Measurements from ENCODE around the gene CLCN1. TPM values are rescaled to one million over a fixed set of nuclear protein-coding genes. Genes with fewer than 3 reads are reported as not detected.

CLCN1 gene
- total RNA-seq, 2 experiments from 2014 or later, result not detected

DNA sequence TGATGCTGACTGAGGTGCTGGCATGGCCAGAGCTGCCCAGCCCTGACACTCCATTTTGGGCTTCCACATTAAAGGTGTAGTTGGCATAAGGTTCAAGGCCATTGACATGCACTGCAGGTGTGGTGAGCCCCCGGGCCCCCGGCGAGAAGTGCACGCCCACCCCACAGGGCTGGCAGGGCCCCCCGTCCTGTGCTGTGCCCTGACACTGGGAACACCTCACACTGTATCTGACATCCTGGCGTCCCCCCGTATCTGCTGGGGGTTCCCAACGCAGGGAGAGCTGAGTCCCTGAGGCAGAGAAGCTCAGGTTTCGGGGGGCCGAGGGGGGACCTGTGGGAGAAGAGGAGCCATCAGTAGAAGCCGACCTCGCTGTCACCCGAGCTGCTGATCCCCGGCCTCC, 82.7 kb downstream of the CLCN1 start:
- Mint-ChIP-seq H3K9me3 (no peaks in the 10 kb centered on the region), H3K4me1 (ENCODE audit: low read depth) (peaks cover 11% of the 10 kb centered on the region), H3K36me3 (ENCODE audit: low read depth) (no peaks in the 10 kb centered on the region), H3K4me3 (no peak overlapping the region), H3K27ac (no peak overlapping the region), H3K27me3 (ENCODE audit: low read depth) (no peaks in the 10 kb centered on the region)
- CTCF ChIA-PET, result interaction anchor here (1.5 to 10.7 kb wide), 2 partner anchors 9 to 18 kb away, joined by 5 to 76 read pairs; no protein-coding TSS in a partner anchor
- intact Hi-C loops (cut with micrococcal nuclease), result no loop called here
- DNase-seq, result no peak

DNA sequence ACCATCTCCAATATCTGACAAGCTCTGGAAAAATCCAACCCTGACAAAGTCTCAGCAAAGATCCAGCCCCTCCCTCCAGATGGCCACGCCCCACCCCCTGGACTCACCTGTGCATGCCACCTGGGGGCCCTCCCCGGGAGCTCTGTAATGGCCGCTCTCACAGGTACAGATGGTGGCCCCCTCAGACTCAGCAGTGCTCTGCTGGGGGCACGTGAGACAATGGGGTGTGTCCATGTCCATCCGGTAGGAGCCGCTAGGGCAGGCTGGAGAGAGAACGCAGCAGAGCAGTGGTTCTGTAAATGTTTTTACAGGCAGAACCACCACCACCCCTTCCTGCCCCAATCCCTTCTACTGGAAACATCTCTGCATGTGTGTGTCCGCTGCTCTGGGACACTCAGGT, 83.2 kb downstream of the CLCN1 start:
- H3K4me3 Mint-ChIP-seq, result no peak overlapping the region
- no peaks in the 10 kb centered on the region for H3K9me3 Mint-ChIP-seq
- no peak for DNase-seq
- H3K27ac Mint-ChIP-seq, result no peak overlapping the region
- peaks cover 15% of the 10 kb centered on the region for H3K4me1 Mint-ChIP-seq (ENCODE audit: low read depth)
- CTCF ChIA-PET, result interaction anchor here (0.6 to 10.7 kb wide), 3 partner anchors 8 to 100 kb away, joined by 3 to 76 read pairs (median 5); no protein-coding TSS in a partner anchor
- no peaks in the 10 kb centered on the region for H3K36me3 Mint-ChIP-seq (ENCODE audit: low read depth)
- intact Hi-C loops (cut with micrococcal nuclease), result no loop called here
- H3K27me3 Mint-ChIP-seq (ENCODE audit: low read depth), result no peaks in the 10 kb centered on the region

GRCh38 chr7:143399642-143400041, 83.7 kb downstream of the CLCN1 start:
- Mint-ChIP-seq H3K4me3 (no peak overlapping the region), H3K4me1 (ENCODE audit: low read depth) (peaks cover 18% of the 10 kb centered on the region), H3K9me3 (no peaks in the 10 kb centered on the region), H3K27me3 (ENCODE audit: low read depth) (no peaks in the 10 kb centered on the region), H3K27ac (no peak overlapping the region), H3K36me3 (ENCODE audit: low read depth) (no peaks in the 10 kb centered on the region)
- intact Hi-C loops (cut with micrococcal nuclease), result no loop called here
- no peak for DNase-seq
- CTCF ChIA-PET, result interaction anchor here (0.6 to 10.7 kb wide), 2 partner anchors 17 to 101 kb away, joined by 3 to 76 read pairs; no protein-coding TSS in a partner anchor

GRCh38 chr7:143401265-143401664, 85.4 kb downstream of the CLCN1 start:
- H3K27me3 Mint-ChIP-seq (ENCODE audit: low read depth), result no peaks in the 10 kb centered on the region

More at GRCh38 chr7:143401265-143401664, 85.4 kb downstream of the CLCN1 start:
- Mint-ChIP-seq H3K36me3 (ENCODE audit: low read depth) (no peaks in the 10 kb centered on the region), H3K4me1 (ENCODE audit: low read depth) (peaks cover 29% of the 10 kb centered on the region), H3K4me3 (no peak overlapping the region), H3K9me3 (no peaks in the 10 kb centered on the region), H3K27ac (no peak overlapping the region)
- intact Hi-C loops (cut with micrococcal nuclease), result no loop called here
- CTCF ChIA-PET, result interaction anchor here (1.8 to 10.7 kb wide), 3 partner anchors 15 to 21 kb away, joined by 4 to 76 read pairs (median 5); no protein-coding TSS in a partner anchor
- no peak for DNase-seq

Small RNAs within 50 kb of the gene (microRNA-seq; reads per million reads assigned to microRNA genes)
- gene MIR6892 (ENCODE audit: borderline microRNAs expressed, borderline replicate concordance), result not detected

Other genes starting within 250 kb of the CLCN1 start
- gene PIP, start 184.0 kb upstream of the CLCN1 start, total RNA-seq, result not detected
- gene TAS2R39, start 132.7 kb upstream of the CLCN1 start, total RNA-seq, result not detected
- not detected for gene TAS2R40, start 94.1 kb upstream of the CLCN1 start, total RNA-seq
- gene GSTK1, start 52.7 kb upstream of the CLCN1 start, total RNA-seq, result 100 to 1,000 TPM; 186 to 187 TPM
- under 1 TPM; 0.64 to 0.74 TPM for gene TMEM139, start 31.2 kb upstream of the CLCN1 start, total RNA-seq
- 100 to 1,000 TPM; 116 to 124 TPM for gene CASP2, start 27.8 kb upstream of the CLCN1 start, total RNA-seq
- gene FAM131B, start 46.6 kb downstream of the CLCN1 start, total RNA-seq, result 1 to 10 TPM; 1.5 to 1.7 TPM
- gene ZYX, start 65.2 kb downstream of the CLCN1 start, total RNA-seq, result 10 to 100 TPM; 75.1 to 81.5 TPM
- gene EPHA1, start 92.7 kb downstream of the CLCN1 start, total RNA-seq, result 1 to 10 TPM; 1.0 to 1.3 TPM
- gene TAS2R60, start 127.3 kb downstream of the CLCN1 start, total RNA-seq, result not detected
- not detected for gene TAS2R41, start 161.8 kb downstream of the CLCN1 start, total RNA-seq